Effector memory CD4-positive, alpha-beta T cell (primary cell): ENCODE measurements around the gene SPATA2L.
"Not testable (repeated sequence)": the region's sequence is repeated elsewhere in the genome, so short reads cannot be mapped to it uniquely, and the experiment has no call there.

Experiments used
- DNase-seq, 3 donors: peaks; one replicate each; pipeline ENCODE4 v3.0.0-alpha.2; 2020
- H3K27ac ChIP-seq: 2 replicates; pipeline ENCODE4 v1.7.0; 2013; ENCODE audit warnings: mild to moderate bottlenecking, low read length, moderate library complexity; ENCODE audit not compliant: insufficient read depth, poor library complexity, severe bottlenecking
- H3K27me3 ChIP-seq: replicated peaks from 2 replicates; pipeline ENCODE4 v1.7.0; 2013; ENCODE audit warnings: mild to moderate bottlenecking, low read length; ENCODE audit not compliant: insufficient read depth, control insufficient read depth, poor library complexity, severe bottlenecking
- H3K36me3 ChIP-seq: 2 replicates; pipeline ENCODE4 v1.7.0; 2013; ENCODE audit warnings: mild to moderate bottlenecking, low read length, moderate library complexity; ENCODE audit not compliant: control insufficient read depth, insufficient read depth
- H3K4me1 ChIP-seq: 2 replicates; pipeline ENCODE4 v1.7.0; 2013; ENCODE audit warnings: low read length, mild to moderate bottlenecking; ENCODE audit not compliant: control insufficient read depth, insufficient read depth, poor library complexity, severe bottlenecking
- H3K4me3 ChIP-seq: 2 replicates; pipeline ENCODE4 v1.7.0; 2013; ENCODE audit warnings: low read length, low read depth, mild to moderate bottlenecking; ENCODE audit not compliant: insufficient read depth, poor library complexity, severe bottlenecking
- H3K9me3 ChIP-seq: 2 replicates; pipeline ENCODE4 v1.7.0; 2013; ENCODE audit warnings: mild to moderate bottlenecking, low read length, moderate library complexity; ENCODE audit not compliant: control insufficient read depth

SPATA2L gene

DNA sequence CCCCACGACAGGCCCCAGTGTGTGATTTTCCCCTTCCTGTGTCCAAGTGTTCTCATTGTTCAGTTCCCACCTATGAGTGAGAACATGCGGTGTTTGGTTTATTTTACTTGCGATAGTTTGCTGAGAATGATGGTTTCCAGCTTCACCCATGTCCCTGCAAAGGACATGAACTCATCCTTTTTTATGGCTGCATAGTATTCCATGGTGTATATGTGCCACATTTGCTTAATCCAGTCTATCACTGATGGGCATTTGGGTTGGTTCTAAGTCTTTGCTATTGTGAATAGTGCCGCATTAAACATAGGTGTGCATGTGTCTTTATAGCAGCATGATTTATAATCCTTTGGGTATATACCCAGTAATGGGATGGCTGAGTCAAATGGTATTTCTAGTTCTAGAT is 29.9 kb downstream of the SPATA2L start:
- not testable (repeated sequence) for H3K36me3 ChIP-seq, H3K27me3 ChIP-seq, H3K27ac ChIP-seq, H3K9me3 ChIP-seq, DNase-seq, H3K4me3 ChIP-seq, H3K4me1 ChIP-seq

DNA sequence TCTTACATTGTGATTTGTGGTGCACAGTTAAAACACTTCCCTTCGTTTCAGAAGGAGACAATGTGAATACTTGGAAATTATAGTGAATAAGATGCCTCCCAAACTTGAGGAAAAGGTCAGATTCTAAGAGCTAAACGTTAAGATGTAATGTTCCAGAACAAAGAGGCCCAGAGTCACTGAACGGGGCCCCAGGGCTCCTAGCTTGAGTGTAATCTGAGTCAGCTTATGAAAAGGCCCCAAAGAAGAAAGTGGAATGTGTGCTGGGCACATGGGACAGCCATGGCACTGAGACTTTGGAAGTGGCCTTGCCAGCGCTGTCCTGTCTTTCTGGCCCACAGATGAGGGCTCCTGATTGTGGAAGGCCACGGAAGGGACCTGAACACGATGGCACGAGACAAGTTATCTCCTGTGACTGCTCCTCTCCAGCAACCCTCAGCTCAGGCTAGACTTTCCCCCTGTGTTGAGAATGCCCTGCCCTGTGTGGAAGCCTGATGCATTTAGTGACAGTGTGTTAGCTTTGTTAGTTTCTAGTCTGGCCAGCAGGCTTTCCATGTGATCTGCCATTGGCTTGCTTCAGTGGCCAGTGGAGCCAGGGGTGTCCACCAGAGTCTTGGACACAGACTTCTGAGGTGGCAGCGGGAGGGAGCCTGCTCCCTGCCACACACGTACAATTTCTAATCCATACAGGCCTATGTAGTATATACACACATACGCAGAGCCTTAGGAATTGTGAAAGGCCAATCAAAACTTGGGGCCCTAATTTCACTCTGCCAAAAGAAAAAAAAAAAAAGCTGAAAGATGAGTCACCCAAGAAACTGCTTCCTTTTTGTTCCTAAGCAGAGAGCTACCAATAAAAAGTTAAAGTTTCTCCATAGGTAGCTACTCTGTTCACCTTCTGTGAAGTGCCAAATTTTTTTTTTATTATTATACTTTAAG is 30.7 kb downstream of the SPATA2L start:
- Histone ChIP-seq H3K36me3 (no peaks in the 10 kb centered on the region), H3K4me1 (no peaks in the 10 kb centered on the region), H3K27me3 (no peaks in the 10 kb centered on the region), H3K4me3 (no peak overlapping the region), H3K9me3 (no peaks in the 10 kb centered on the region), H3K27ac (no peak overlapping the region)
- no peak for DNase-seq

DNA sequence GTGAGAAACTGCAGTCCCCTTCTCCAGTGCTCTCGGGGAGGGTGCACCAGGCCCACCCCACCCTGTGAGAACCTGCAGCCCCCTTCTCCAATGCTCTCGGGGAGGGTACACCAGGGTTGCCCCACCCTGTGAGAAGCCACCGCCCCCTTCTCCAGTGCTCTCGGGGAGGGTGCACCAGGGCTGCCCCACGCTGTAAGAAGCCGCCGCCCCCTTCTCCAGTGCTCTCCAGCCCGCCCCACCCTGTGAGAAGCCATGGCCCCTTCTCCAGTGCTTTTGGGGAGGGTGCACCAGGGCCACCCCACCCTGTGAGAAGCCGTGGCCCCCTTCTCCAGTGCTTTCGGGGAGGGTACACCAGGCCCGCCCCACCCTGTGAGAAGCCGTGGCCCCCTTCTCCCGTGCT is 31.8 kb downstream of the SPATA2L start:
- no peak overlapping the region for H3K27ac ChIP-seq
- no peak overlapping the region for H3K4me3 ChIP-seq

DNA sequence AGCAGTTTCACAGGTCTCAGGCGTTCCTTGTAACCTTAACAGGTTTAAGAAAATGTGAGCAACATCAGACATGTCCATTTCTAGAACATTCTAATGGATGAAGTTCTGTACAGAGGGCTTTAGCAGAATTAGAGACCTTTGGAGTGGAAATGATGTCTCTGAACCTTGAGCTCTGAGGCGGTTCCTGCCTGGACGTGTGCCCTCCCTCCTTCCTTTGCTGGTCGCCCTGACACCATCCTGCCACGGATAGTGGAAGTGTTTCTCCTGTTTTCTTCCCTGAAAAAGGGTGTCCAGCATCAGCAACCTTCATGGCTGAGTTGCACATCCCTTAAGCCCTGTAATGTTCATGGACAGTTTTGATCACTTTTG is 32.7 kb downstream of the SPATA2L start:
- no peaks in the 10 kb centered on the region for H3K36me3 ChIP-seq

More for the DNA sequence above, 31.8 kb downstream of the SPATA2L start:
- Histone ChIP-seq H3K27me3 (no peaks in the 10 kb centered on the region), H3K36me3 (no peaks in the 10 kb centered on the region), H3K9me3 (no peaks in the 10 kb centered on the region), H3K4me1 (no peaks in the 10 kb centered on the region)
- DNase-seq: no peak

DNA sequence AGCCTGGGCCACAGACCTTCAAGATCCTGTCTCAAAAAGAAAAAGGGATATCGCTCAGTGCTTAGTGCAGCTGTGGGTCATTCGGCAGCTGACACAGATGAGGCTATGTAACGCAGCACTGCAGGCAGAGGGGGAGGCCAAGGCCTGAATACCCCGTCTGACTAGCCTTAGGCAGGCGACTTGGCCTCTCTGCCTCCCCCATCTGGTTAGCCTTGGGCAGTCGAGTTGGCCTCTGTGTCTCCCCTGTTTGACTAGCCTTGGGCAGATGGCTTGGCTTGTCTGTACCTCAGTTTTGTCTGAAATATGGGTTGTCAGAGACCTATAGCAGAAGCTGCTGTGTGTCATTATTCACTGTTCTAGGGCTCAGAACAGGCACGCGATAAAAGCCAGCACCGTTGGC is 33.9 kb downstream of the SPATA2L start:
- Histone ChIP-seq H3K27ac (no peak overlapping the region), H3K9me3 (no peaks in the 10 kb centered on the region), H3K4me3 (no peak overlapping the region), H3K36me3 (no peaks in the 10 kb centered on the region), H3K27me3 (no peaks in the 10 kb centered on the region), H3K4me1 (no peaks in the 10 kb centered on the region)
- DNase-seq: no peak

More for the DNA sequence above, 32.7 kb downstream of the SPATA2L start:
- no peaks in the 10 kb centered on the region for H3K27me3 ChIP-seq
- no peak for DNase-seq
- no peak overlapping the region for H3K4me3 ChIP-seq
- no peak overlapping the region for H3K27ac ChIP-seq
- H3K4me1 ChIP-seq: no peaks in the 10 kb centered on the region
- H3K9me3 ChIP-seq: no peaks in the 10 kb centered on the region

DNA sequence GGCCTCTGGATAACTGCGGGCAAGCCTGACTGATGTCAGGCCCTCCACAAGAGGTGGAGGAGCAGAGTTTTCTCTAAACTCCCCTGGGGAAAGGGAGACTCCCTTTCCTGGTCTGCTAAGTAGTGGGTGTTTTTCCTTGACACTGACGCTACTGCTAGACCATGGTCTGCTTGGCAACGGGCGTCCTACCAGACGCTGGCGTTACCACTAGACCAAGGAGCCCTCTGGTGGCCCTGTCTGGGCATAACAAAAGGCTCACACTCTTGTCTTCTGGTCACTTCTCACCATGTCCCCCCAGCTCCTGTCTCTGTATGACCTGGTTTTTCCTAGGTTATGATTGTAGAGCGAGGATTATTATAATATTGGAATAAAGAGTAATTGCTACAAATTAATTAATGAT is 34.5 kb downstream of the SPATA2L start:
- not testable (repeated sequence) for DNase-seq, H3K4me1 ChIP-seq, H3K4me3 ChIP-seq, H3K27me3 ChIP-seq, H3K9me3 ChIP-seq, H3K36me3 ChIP-seq, H3K27ac ChIP-seq

DNA sequence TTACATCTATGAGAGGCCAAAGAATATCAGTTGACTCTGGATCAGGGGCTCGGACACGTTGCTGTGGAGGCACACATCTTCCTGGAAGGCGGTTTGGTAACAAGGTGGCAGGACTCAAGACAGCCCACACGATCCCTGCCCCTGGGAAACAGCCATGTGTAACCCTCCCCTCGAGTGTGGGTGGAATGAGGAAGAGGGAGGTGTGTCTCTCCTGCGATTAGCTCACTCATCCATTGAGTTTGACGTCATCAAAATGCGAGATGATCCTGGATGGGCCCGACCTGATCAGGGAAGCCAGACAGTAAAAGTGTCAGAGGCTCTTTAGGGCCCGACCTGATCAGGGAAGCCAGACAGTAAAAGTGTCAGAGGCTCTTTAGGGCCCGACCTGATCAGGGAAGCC is 37.3 kb downstream of the SPATA2L start:
- H3K4me1 ChIP-seq, H3K9me3 ChIP-seq, H3K27ac ChIP-seq, DNase-seq, H3K36me3 ChIP-seq, H3K4me3 ChIP-seq, H3K27me3 ChIP-seq: not testable (repeated sequence)

DNA sequence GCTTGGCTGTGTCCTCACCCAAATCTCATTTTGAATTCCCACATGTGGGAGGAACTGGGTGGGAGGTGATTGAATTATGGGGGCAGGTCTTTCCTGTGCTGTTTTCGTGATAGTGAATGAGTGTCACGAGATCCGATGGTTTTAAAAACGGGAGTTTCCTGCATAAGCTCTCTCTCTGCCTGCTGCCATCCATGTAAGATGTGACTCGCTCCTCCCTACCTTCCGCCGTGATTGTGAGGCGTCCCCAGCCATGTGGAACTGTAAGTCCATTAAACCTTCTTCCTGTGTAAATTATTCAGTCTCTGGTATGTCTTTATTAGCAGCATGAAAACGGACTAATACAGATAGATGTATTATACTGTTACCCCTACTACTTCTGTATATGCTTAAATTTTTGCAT is 40.3 kb downstream of the SPATA2L start:
- Histone ChIP-seq H3K4me1 (peaks cover 16% of the 10 kb centered on the region), H3K27ac (no peak overlapping the region), H3K9me3 (no peaks in the 10 kb centered on the region), H3K27me3 (no peaks in the 10 kb centered on the region), H3K4me3 (no peak overlapping the region), H3K36me3 (no peaks in the 10 kb centered on the region)
- DNase-seq: no peak

DNA sequence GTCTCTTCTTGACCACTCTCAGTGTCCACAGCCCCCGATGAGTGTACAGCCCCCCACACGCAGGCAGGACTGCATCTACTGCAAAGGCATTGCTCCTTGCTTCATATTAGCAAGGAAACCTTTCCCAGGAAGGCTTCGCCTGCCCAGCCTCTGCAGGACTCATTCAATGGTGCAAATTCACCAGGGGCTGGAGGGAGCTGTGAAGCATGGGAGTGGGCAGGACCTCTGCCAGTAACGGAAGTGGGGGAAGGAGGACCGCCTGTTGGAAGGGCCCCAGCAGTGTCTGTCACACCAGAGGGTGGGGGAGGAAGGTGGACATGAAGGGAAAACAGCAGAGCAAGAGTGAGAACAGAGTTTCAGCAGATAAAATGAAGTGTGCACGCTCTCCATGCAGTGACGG is 41.4 kb downstream of the SPATA2L start:
- H3K4me1 ChIP-seq: peaks cover 16% of the 10 kb centered on the region
- no peaks in the 10 kb centered on the region for H3K36me3 ChIP-seq
- no peak overlapping the region for H3K4me3 ChIP-seq
- no peak for DNase-seq
- no peaks in the 10 kb centered on the region for H3K9me3 ChIP-seq
- H3K27me3 ChIP-seq: no peaks in the 10 kb centered on the region
- no peak overlapping the region for H3K27ac ChIP-seq

DNA sequence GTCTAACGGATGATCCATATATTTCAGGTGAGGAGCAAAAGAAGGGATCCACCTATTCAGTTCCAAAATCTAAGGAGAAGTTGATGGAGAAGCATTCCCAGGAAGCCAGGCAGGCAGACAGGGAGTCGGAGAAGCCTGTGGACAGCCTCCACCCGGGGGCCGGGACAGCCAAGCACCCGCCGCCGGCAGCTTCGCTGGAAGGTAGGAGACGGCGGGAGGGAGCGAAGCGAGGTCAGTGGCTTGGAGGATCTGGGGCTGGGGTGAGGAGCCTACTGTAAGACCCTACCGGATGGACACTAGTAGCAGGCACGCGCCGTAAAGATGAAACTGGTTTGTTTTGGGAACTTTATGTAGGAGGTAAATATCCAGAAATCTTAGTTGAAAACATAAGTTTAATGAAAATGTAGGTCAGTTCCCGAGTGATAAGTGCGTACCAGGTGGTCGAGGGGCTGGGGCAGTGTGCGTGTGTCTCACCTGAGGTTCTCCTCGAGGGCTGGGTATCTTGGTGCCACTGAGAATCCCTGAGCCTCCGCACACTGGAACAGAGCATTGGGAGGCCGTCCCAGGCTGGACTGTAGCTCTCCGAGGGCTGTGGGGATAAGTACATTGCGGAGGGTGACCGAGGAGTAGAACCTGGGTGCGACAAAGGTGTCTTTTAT is 43.2 kb downstream of the SPATA2L start:
- Histone ChIP-seq H3K4me1 (peaks cover 16% of the 10 kb centered on the region), H3K27ac (peak overlapping the region; percentile 78), H3K27me3 (no peaks in the 10 kb centered on the region), H3K4me3 (peak overlapping the region; percentile 79), H3K36me3 (no peaks in the 10 kb centered on the region), H3K9me3 (no peaks in the 10 kb centered on the region)
- no peak for DNase-seq
